ENCODE results near the gene CACNB2. TPM values are rescaled to one million over a fixed set of nuclear protein-coding genes. Genes with fewer than 3 reads are reported as not detected.

The CACNB2 gene
- total RNA-seq, 2 donors from 2014 or later, result 23.7 to 34.3 TPM

- DNase-seq, result no peak
- intact Hi-C loops (cut with DNase I), result loop anchor here (2.0 to 10.0 kb wide), 5 partner anchors 73 to 470 kb away; partner anchors contain the start of gene CACNB2 (in 1 of the 2)
- ATAC-seq, result peak; percentile 75 to 82
Observed at GRCh38 chr10:18214691-18215563, 74.7 kb downstream of the CACNB2 start.

GRCh38 chr10:18216482-18216881 is 76.3 kb downstream of the CACNB2 start:
- intact Hi-C loops (cut with DNase I), result loop anchor here (5.0 to 10.0 kb wide), 2 partner anchors 364 to 472 kb away; no protein-coding TSS in a partner anchor
- peak in 1 of 2 donors; percentile 30 for ATAC-seq
- no peak for DNase-seq

DNA sequence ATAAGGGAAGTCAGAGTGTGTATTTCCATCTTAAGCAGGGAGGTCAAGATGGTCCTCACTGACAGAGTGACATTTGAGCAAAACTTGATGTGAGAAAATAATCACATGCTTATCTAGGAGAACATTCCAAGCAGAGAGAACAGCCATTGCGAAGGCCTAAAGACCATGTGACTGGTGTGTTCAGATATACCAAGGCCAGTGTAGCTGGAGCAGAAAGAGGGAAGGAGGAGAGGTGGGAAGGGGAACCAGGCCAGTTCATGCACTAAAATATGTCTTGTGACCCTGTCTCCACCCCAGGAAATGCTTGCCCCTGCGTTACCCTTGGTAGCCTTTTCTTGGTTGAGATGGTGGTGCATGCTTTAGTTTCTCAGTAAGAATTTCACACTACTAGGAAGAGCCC is 77.4 kb downstream of the CACNB2 start:
- DNase-seq (no peak), ATAC-seq (no peak)
- intact Hi-C loops (cut with DNase I), result loop anchor here (5.0 to 10.0 kb wide), 2 partner anchors 365 to 473 kb away; no protein-coding TSS in a partner anchor

GRCh38 chr10:18219146-18219545 is 78.9 kb downstream of the CACNB2 start:
- ATAC-seq (no peak), DNase-seq (no peak)
- intact Hi-C loops (cut with DNase I), result loop anchor here (5.0 to 10.0 kb wide), 2 partner anchors 367 to 474 kb away; no protein-coding TSS in a partner anchor

GRCh38 chr10:18221123-18221522 is 80.9 kb downstream of the CACNB2 start:
- ATAC-seq (no peak), DNase-seq (no peak)
- intact Hi-C loops (cut with DNase I), result no loop called here

GRCh38 chr10:18221882-18222281 is 81.7 kb downstream of the CACNB2 start:
- DNase-seq (no peak), ATAC-seq (peak in 1 of 2 donors; percentile 63)
- intact Hi-C loops (cut with DNase I), result no loop called here

DNA sequence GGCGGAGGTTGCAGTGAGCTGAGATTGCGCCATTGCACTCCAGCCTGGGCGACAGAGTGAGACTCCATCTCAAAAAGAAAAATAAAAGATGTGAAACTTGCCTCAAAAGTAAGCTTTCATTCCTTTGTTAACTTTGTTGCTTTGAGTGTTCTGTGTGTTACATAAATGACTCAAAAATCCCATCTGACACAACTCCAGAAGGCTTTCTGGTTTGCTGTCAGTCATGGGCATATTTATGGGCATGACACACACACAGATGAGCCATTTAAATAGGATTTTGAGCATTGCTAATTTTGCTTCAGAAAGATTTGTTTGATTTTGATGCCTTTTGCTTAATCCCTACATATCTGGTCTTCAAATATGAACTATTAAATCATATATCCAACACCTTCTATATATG is 82.6 kb downstream of the CACNB2 start:
- ATAC-seq (no peak), DNase-seq (no peak)
- intact Hi-C loops (cut with DNase I), result no loop called here

DNA sequence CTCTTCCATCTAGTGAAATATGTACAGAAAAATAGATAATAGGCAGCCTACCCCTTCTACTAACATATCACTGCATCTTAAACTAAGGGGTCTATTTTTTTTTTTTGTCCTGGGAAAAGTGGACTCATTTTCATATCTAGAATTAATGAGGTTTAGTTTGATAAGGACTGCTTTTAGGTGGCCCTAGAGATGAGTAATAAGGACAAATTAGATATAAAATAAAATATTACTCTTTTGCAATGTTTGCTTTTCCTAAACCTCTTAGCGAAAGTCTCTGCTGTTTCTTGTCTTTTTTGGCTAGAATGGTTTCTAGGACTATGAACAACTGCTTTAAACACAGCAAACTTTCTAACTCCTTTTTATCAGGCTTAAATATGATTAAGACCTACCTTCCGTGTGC is 83.7 kb downstream of the CACNB2 start:
- ATAC-seq, result no peak
- DNase-seq, result no peak
- intact Hi-C loops (cut with DNase I), result no loop called here

- intact Hi-C loops (cut with DNase I), result no loop called here
- no peak for ATAC-seq
- DNase-seq, result no peak
Observed at GRCh38 chr10:18224626-18225445, 84.6 kb downstream of the CACNB2 start.

- intact Hi-C loops (cut with DNase I), result no loop called here
- ATAC-seq (no peak), DNase-seq (no peak)
Observed at GRCh38 chr10:18226336-18226735, 86.1 kb downstream of the CACNB2 start.

DNA sequence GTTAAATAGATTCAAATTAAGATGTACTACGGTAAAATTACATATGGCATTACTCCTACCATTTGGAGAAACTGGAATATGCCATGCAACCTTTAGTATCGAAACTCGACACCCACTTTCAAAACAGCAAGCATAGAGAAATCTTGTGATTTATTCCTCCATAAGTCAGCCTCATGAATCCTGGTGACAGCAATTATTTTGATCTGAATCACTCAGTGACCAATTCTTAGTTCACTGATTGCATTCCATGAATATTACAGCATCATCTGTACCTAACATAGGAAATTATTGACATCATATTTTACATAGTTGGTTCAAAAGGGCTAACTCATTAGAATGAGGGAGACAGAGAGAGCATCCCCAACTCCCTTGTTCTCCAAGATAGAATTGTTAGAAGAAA is 89.6 kb downstream of the CACNB2 start:
- no peak for DNase-seq

DNA sequence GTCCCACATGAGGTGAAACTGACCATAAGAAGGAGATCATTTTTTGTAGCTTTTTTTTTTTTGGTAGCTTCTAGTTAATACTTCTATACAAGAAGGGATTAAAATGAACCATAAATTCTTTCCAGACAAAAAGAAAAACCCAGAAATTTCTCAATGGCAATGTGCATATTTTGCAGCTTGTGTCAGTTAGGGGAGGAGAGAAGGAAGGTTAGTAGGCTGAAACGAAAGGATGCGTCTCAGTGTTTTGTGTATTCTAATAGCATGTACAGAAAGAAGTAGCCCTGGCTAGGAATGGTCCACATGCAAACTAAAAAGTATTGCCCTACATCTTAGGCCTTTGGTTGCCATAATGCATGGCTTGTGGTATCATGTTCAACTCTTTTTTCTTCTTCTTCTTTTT is 90.6 kb downstream of the CACNB2 start:
- ATAC-seq, result no peak
- intact Hi-C loops (cut with DNase I), result loop anchor here in 1 of 2 donors (5.0 to 10.0 kb wide), 2 partner anchors 383 to 626 kb away; no protein-coding TSS in a partner anchor
- no peak for DNase-seq

More for the DNA sequence above, 89.6 kb downstream of the CACNB2 start:
- ATAC-seq, result no peak
- intact Hi-C loops (cut with DNase I), result loop anchor here in 1 of 2 donors (5.0 to 10.0 kb wide), 2 partner anchors 383 to 625 kb away; no protein-coding TSS in a partner anchor

DNA sequence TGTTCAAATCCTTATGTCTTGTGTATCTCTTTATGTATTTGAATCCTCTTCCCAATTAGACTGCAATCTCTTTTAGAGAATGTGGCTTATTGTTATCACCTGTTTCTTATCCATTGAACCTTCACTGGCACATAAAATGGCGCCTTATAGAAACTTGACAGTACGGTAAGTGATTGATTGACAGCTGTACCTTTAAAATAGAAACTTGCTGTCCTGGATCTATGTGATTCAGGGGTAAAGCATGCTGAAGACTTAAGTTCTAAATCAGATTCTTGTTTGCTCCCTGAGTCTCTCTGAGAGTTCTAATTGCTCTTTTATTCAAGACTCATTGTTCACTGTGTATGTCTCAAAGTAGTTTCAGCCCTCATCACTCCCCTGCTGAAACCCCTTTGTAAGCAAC is 91.3 kb downstream of the CACNB2 start:
- ATAC-seq, result no peak

GRCh38 chr10:18233775-18234174 is 93.6 kb downstream of the CACNB2 start:
- intact Hi-C loops (cut with DNase I), result loop anchor here in 1 of 2 donors (5.0 to 10.0 kb wide), 2 partner anchors 386 to 629 kb away; no protein-coding TSS in a partner anchor
- DNase-seq (peak; percentile 56), ATAC-seq (peak; percentile 73 to 89)

More for the DNA sequence above, 91.3 kb downstream of the CACNB2 start:
- intact Hi-C loops (cut with DNase I), result loop anchor here in 1 of 2 donors (5.0 to 10.0 kb wide), 2 partner anchors 384 to 627 kb away; no protein-coding TSS in a partner anchor
- DNase-seq, result no peak

- DNase-seq (no peak), ATAC-seq (no peak)
- intact Hi-C loops (cut with DNase I), result loop anchor here in 1 of 2 donors (10.0 kb wide), 1 partner anchor 631 kb away; no protein-coding TSS in a partner anchor
Observed at GRCh38 chr10:18235477-18235876, 95.3 kb downstream of the CACNB2 start.

- ATAC-seq, result no peak
- intact Hi-C loops (cut with DNase I), result loop anchor here in 1 of 2 donors (10.0 kb wide), 1 partner anchor 632 kb away; no protein-coding TSS in a partner anchor
- no peak for DNase-seq
Observed at GRCh38 chr10:18236756-18237155, 96.5 kb downstream of the CACNB2 start.

- ATAC-seq (peak in 1 of 2 donors; percentile 33), DNase-seq (no peak)
- intact Hi-C loops (cut with DNase I), result loop anchor here in 1 of 2 donors (10.0 kb wide), 1 partner anchor 634 kb away; no protein-coding TSS in a partner anchor
Observed at GRCh38 chr10:18238870-18239485, 98.8 kb downstream of the CACNB2 start.

- intact Hi-C loops (cut with DNase I), result no loop called here
- ATAC-seq (peak; percentile 56 to 63), DNase-seq (no peak)
Observed at GRCh38 chr10:18240185-18240882, 100.1 kb downstream of the CACNB2 start.
